MM.1S (cell line): Measurements from ENCODE around the gene DLGAP1.

Source experiments
- CTCF ChIP-seq: fragments of 300-600 bp; sonication (generic); IDR thresholded peaks from 2 replicates; pipeline ENCODE4 v1.5.1; 2016; ENCODE audit warnings: antibody characterized with exemption, low read length, mixed read lengths
- EZH2 ChIP-seq: fragments of 300-600 bp; sonication (generic); optimal IDR thresholded peaks from 2 replicates; pipeline ENCODE3; 2017; ENCODE audit warnings: low read depth, mild to moderate bottlenecking, antibody characterized with exemption, low read length, mixed read lengths
- EZH2phosphoT487 ChIP-seq: fragments of 300-600 bp; sonication (generic); IDR thresholded peaks from 2 replicates; pipeline ENCODE4 v1.6.1; 2018; ENCODE audit warnings: antibody characterized with exemption, low read length

GRCh38 chr18:3619222-3619621 lies 835.9 kb downstream of the DLGAP1 start:
- TF ChIP-seq EZH2 (no peak), CTCF (no peak), EZH2phosphoT487 (no peak)
